HG03457 (cell line): ENCODE results near the gene MARCKSL1.
"Not testable (repeated sequence)": the region's sequence is repeated elsewhere in the genome, so short reads cannot be mapped to it uniquely, and the experiment has no call there.

Experiments used
- ATAC-seq: cut with Tn5 transposase; IDR thresholded peaks from one replicate; pipeline ENCODE4 v1.9.1; 2021; ENCODE audit warnings: moderate number of reproducible peaks; ENCODE audit not compliant: unreplicated experiment

MARCKSL1 gene

GRCh38 chr1:32334274-32334861, 1.7 kb downstream of the MARCKSL1 start:
- ATAC-seq: no peak

GRCh38 chr1:32333251-32333963, 2.6 kb downstream of the MARCKSL1 start:
- ATAC-seq: no peak

- ATAC-seq: no peak
These were observed 3.5 kb downstream of the MARCKSL1 start for GRCh38 chr1:32332290-32333079.

GRCh38 chr1:32331549-32331948, 4.5 kb downstream of the MARCKSL1 start:
- ATAC-seq: no peak

- ATAC-seq: no peak
These were observed 5.4 kb downstream of the MARCKSL1 start for GRCh38 chr1:32330558-32331151.

GRCh38 chr1:32329931-32330466, 6.0 kb downstream of the MARCKSL1 start:
- no peak for ATAC-seq

GRCh38 chr1:32327204-32327603, 8.8 kb downstream of the MARCKSL1 start:
- no peak for ATAC-seq

- ATAC-seq: no peak
These were observed 14.2 kb downstream of the MARCKSL1 start for GRCh38 chr1:32321712-32322291.

- no peak for ATAC-seq
These were observed 17.7 kb downstream of the MARCKSL1 start for GRCh38 chr1:32318127-32318869.

GRCh38 chr1:32316903-32317277, 19.1 kb downstream of the MARCKSL1 start:
- no peak for ATAC-seq

GRCh38 chr1:32311709-32312393, 24.2 kb downstream of the MARCKSL1 start:
- no peak for ATAC-seq

- no peak for ATAC-seq
These were observed 26.1 kb downstream of the MARCKSL1 start for GRCh38 chr1:32309960-32310359.

- ATAC-seq: no peak
These were observed 28.7 kb downstream of the MARCKSL1 start for GRCh38 chr1:32307324-32307723.

- no peak for ATAC-seq
These were observed 30.7 kb downstream of the MARCKSL1 start for GRCh38 chr1:32305310-32305709.

- no peak for ATAC-seq
These were observed 31.9 kb downstream of the MARCKSL1 start for GRCh38 chr1:32303997-32304622.

- ATAC-seq: no peak
These were observed 32.7 kb downstream of the MARCKSL1 start for GRCh38 chr1:32303358-32303757.

GRCh38 chr1:32299327-32299726, 36.7 kb downstream of the MARCKSL1 start:
- ATAC-seq: no peak

GRCh38 chr1:32298211-32298610, 37.8 kb downstream of the MARCKSL1 start:
- ATAC-seq: not testable (repeated sequence)
